ENCODE data around the gene GPC5. TPM values are rescaled to one million over a fixed set of nuclear protein-coding genes. Genes with fewer than 3 reads are reported as not detected.
"Not testable (repeated sequence)": the region's sequence is repeated elsewhere in the genome, so short reads cannot be mapped to it uniquely, and the experiment has no call there.

GPC5 gene
- total RNA-seq, 4 donors from 2014 or later, result 0.47 TPM; not detected in 3

GRCh38 chr13:91661692-91662490, 263.5 kb downstream of the GPC5 start:
- 71 to 78% methylated on average over 4 of the region's 4 CpGs for WGBS, 2 donors (ENCODE audit: low coverage in 1 of 2)
- no peaks in the 10 kb centered on the region for H3K27me3 ChIP-seq
- H3K27ac ChIP-seq, result no peak overlapping the region
- H3K36me3 ChIP-seq, result no peaks in the 10 kb centered on the region
- ATAC-seq, result no peak
- H3K9me3 ChIP-seq, result no peaks in the 10 kb centered on the region
- TF ChIP-seq POLR2A (IDR thresholded peaks at IDR 0.05) (no peak), EP300 (IDR thresholded peaks at IDR 0.05) (no peak), POLR2AphosphoS5 (IDR thresholded peaks at IDR 0.05) (no peak), CTCF (IDR thresholded peaks at IDR 0.05) (no peak)
- no peak overlapping the region for H3K4me3 ChIP-seq
- H3K4me1 ChIP-seq, result no peaks in the 10 kb centered on the region

GRCh38 chr13:91664039-91664438, 265.6 kb downstream of the GPC5 start:
- TF ChIP-seq CTCF (IDR thresholded peaks at IDR 0.05), result no peak
- TF ChIP-seq EP300 (IDR thresholded peaks at IDR 0.05), result no peak
- TF ChIP-seq POLR2AphosphoS5 (IDR thresholded peaks at IDR 0.05), result no peak
- TF ChIP-seq POLR2A (IDR thresholded peaks at IDR 0.05), result no peak
- no peak overlapping the region for H3K4me3 ChIP-seq
- H3K9me3 ChIP-seq, result no peaks in the 10 kb centered on the region
- WGBS, 2 donors (ENCODE audit: low coverage in 1 of 2), result 88 to 93% methylated on average over 2 to 3 of the region's 3 CpGs
- no peaks in the 10 kb centered on the region for H3K36me3 ChIP-seq
- no peak for ATAC-seq
- no peaks in the 10 kb centered on the region for H3K27me3 ChIP-seq
- no peak overlapping the region for H3K27ac ChIP-seq
- H3K4me1 ChIP-seq, result no peaks in the 10 kb centered on the region

GRCh38 chr13:91667486-91667885, 269.1 kb downstream of the GPC5 start:
- Histone ChIP-seq H3K4me3 (no peak overlapping the region), H3K4me1 (no peaks in the 10 kb centered on the region), H3K36me3 (no peaks in the 10 kb centered on the region), H3K27ac (no peak overlapping the region), H3K27me3 (no peaks in the 10 kb centered on the region), H3K9me3 (no peaks in the 10 kb centered on the region)
- WGBS, 2 donors (ENCODE audit: low coverage in 1 of 2), result 62 to 95% methylated on average over 2 of the region's 2 CpGs
- no peak for ATAC-seq
- no peak for TF ChIP-seq CTCF (IDR thresholded peaks at IDR 0.05)
- no peak for TF ChIP-seq EP300 (IDR thresholded peaks at IDR 0.05)
- TF ChIP-seq POLR2AphosphoS5 (IDR thresholded peaks at IDR 0.05), result no peak
- TF ChIP-seq POLR2A (IDR thresholded peaks at IDR 0.05), result no peak

- Histone ChIP-seq H3K36me3 (no peaks in the 10 kb centered on the region), H3K27me3 (no peaks in the 10 kb centered on the region), H3K27ac (no peak overlapping the region), H3K9me3 (no peaks in the 10 kb centered on the region), H3K4me3 (no peak overlapping the region), H3K4me1 (no peaks in the 10 kb centered on the region)
- TF ChIP-seq EP300 (IDR thresholded peaks at IDR 0.05) (no peak), POLR2A (IDR thresholded peaks at IDR 0.05) (no peak), CTCF (IDR thresholded peaks at IDR 0.05) (no peak), POLR2AphosphoS5 (IDR thresholded peaks at IDR 0.05) (no peak)
- WGBS, 2 donors (ENCODE audit: low coverage in 1 of 2), result 51 to 57% methylated on average over 5 of the region's 5 CpGs
- ATAC-seq, result no peak
Observed at GRCh38 chr13:91668866-91669495, 270.6 kb downstream of the GPC5 start.

- H3K27ac ChIP-seq, H3K4me1 ChIP-seq, H3K36me3 ChIP-seq, H3K27me3 ChIP-seq, ATAC-seq, H3K4me3 ChIP-seq, H3K9me3 ChIP-seq: not testable (repeated sequence)
- WGBS, 2 donors (ENCODE audit: low coverage in 1 of 2), result 94 to 95% methylated on average over 14 to 15 of the region's 15 CpGs
Observed at GRCh38 chr13:91674347-91674746, 275.9 kb downstream of the GPC5 start.
